Transverse colon (tissue), 4 donors: ENCODE measurements around the gene HDGFL2. TPM values are rescaled to one million over a fixed set of nuclear protein-coding genes. Genes with fewer than 3 reads are reported as not detected.

ENCODE experiments used
- DNase-seq: peaks from one replicate; pipeline ENCODE4 v3.0.0-alpha.2; 2019
- H3K27ac ChIP-seq, 4 donors: fragments of 200-600 bp; sonication (generic); 2 replicates each; pipeline ENCODE4 v1.5.1; 2016 to 2018; ENCODE audit warnings: inconsistent platforms in 4 of 4
- H3K27me3 ChIP-seq: fragments of 200-600 bp; sonication (generic); 2 replicates; pipeline ENCODE4 v1.5.1; 2017; ENCODE audit warnings: inconsistent platforms
- H3K36me3 ChIP-seq, 4 donors: fragments of 200-600 bp; sonication (generic); 2 replicates each; pipeline ENCODE4 v1.5.1; 2017 to 2019; ENCODE audit warnings: inconsistent platforms in 4 of 4
- H3K4me1 ChIP-seq, 4 donors: fragments of 200-600 bp; sonication (generic); 2 replicates each; pipeline ENCODE4 v1.5.1; 2017 to 2020; ENCODE audit warnings: inconsistent platforms in 4 of 4
- H3K4me3 ChIP-seq, 4 donors: fragments of 200-600 bp; sonication (generic); 1 replicate in 1 of 4; 2 replicates in 3 of 4; pipeline versions ENCODE4 v1.5.1 to v1.6.1; 2017 to 2019; ENCODE audit warnings: inconsistent platforms in 4 of 4
- H3K9me3 ChIP-seq, 2 donors: fragments of 200-600 bp; sonication (generic); 2 replicates each; pipeline ENCODE4 v1.5.1; 2017 to 2019; ENCODE audit warnings: inconsistent platforms in 2 of 2
- CTCF ChIP-seq, 5 experiments: fragments of 200-600 bp in 3 of 5; fragments of 450-650 bp in 2 of 5; sonication (generic) in 3 of 5; IDR thresholded peaks; 1 replicate in 2 of 5; 2 replicates in 3 of 5; pipeline ENCODE4 v1.5.1; 2016 to 2017; ENCODE audit warnings: antibody characterized with exemption in 5 of 5, inconsistent platforms in 3 of 5, mild to moderate bottlenecking in 2 of 5, moderate library complexity in 1 of 5
- EP300 ChIP-seq: sonication (generic); formaldehyde crosslinking; IDR thresholded peaks from one replicate; pipeline ENCODE4 v1.6.1; 2017; ENCODE audit warnings: antibody characterized with exemption, low read depth
- POLR2A ChIP-seq: fragments of 450-650 bp; IDR thresholded peaks from one replicate; pipeline ENCODE4 v1.6.1; 2016; ENCODE audit warnings: antibody characterized with exemption, mild to moderate bottlenecking, moderate library complexity
- POLR2AphosphoS5 ChIP-seq, 3 donors: sonication (generic); formaldehyde crosslinking; IDR thresholded peaks; one replicate each; pipeline ENCODE4 v1.6.1; 2016; ENCODE audit warnings: antibody characterized with exemption in 3 of 3
- WGBS, 2 donors: methylation state at CpG; one replicate each; pipeline ENCODE4 v1.1.5; 2018; ENCODE audit warnings: low coverage in 1 of 2; 5-methylcytosine and 5-hydroxymethylcytosine counted together
- in situ Hi-C, 4 donors: fragments of 200-750 bp; cut with MboI; loops; one replicate each; pipeline versions ENCODE4 v1.15.0 to v1.15.1; 2017; ENCODE audit warnings: low sequenced_read_pairs in 3 of 4, low pct_ligation_motif_present in 1 of 4, low pct_unique_long_range_greater_than_20kb in 1 of 4
- intact Hi-C: fragments of 100-400 bp; cut with DNase I; formaldehyde crosslinking; loops from one replicate; pipeline ENCODE4 v1.15.1; 2023; ENCODE audit warnings: low total_unique reads
- total RNA-seq, 4 donors: library from RNA; depleted of rRNA; stranded (reverse); fragments of >200 nt; gene quantifications; one replicate each; pipeline ENCODE4 v1.1.0, GENCODE V29; 2016

HDGFL2 gene
- total RNA-seq, 4 donors from 2014 or later: 30.0 to 98.4 (median 38.9) TPM

- TF ChIP-seq POLR2AphosphoS5 (IDR thresholded peaks at IDR 0.05): no peak
- no peak for TF ChIP-seq EP300
- no peak for TF ChIP-seq POLR2A
- TF ChIP-seq CTCF (IDR thresholded peaks at IDR 0.05): no peak
Observed at GRCh38 chr19:4517451-4518057, 45.5 kb downstream of the HDGFL2 start.

GRCh38 chr19:4518345-4519171, 46.5 kb downstream of the HDGFL2 start, which contains the start of gene PLIN4:
Gene PLIN4, minus strand, starts transcription at chr19:4518486. Its CDS starts 214 bp downstream, at chr19:4518272.
- Histone ChIP-seq H3K9me3 (no peaks in the 10 kb centered on the region), H3K4me3 (peak within 1 kb of the TSS; percentile 21 to 36 (median 29)), H3K4me1 (peaks cover 0 to 7% (median 3%) of the 10 kb centered on the region in 4 donors), H3K27me3 (peaks cover 5% of the 10 kb centered on the region), H3K27ac (peak within 1 kb of the TSS; percentile 67 to 94 (median 83)), H3K36me3 (no peaks in the 10 kb centered on the region)
- no peak for TF ChIP-seq EP300
- no peak for TF ChIP-seq CTCF (IDR thresholded peaks at IDR 0.05)
- TF ChIP-seq POLR2A: peak; percentile 46
- peak; percentile 57 to 90 (median 64) for TF ChIP-seq POLR2AphosphoS5 (IDR thresholded peaks at IDR 0.05)
- 66 to 70% methylated on average over 4 to 34 of the region's 34 CpGs for WGBS, 2 donors
- peak; percentile 60 for DNase-seq
- in situ Hi-C loops (no loop called here), intact Hi-C loops (no loop called here)

More at GRCh38 chr19:4517451-4518057, 45.5 kb downstream of the HDGFL2 start:
- peaks cover 5% of the 10 kb centered on the region for H3K27me3 ChIP-seq
- no peaks in the 10 kb centered on the region for H3K36me3 ChIP-seq
- DNase-seq: no peak
- 67 to 79% methylated on average over 5 to 22 of the region's 24 CpGs for WGBS, 2 donors
- H3K4me1 ChIP-seq: peaks cover 0 to 7% (median 3%) of the 10 kb centered on the region in 4 donors
- intact Hi-C loops: no loop called here
- in situ Hi-C loops: no loop called here
- H3K9me3 ChIP-seq: no peaks in the 10 kb centered on the region
- H3K4me3 ChIP-seq: peak overlapping the region; percentile 21 to 36 (median 29)
- H3K27ac ChIP-seq: peak overlapping the region; percentile 66 to 94 (median 83)

- no peak overlapping the region for H3K4me3 ChIP-seq
- H3K9me3 ChIP-seq: no peaks in the 10 kb centered on the region
- H3K4me1 ChIP-seq: peaks cover 0 to 7% (median 3%) of the 10 kb centered on the region in 4 donors
- H3K36me3 ChIP-seq: no peaks in the 10 kb centered on the region
- H3K27me3 ChIP-seq: peaks cover 5% of the 10 kb centered on the region
- in situ Hi-C loops: no loop called here
- 72 to 80% methylated on average over 2 to 6 of the region's 6 CpGs for WGBS, 2 donors
- TF ChIP-seq EP300: no peak
- TF ChIP-seq POLR2AphosphoS5 (IDR thresholded peaks at IDR 0.05): no peak
- no peak for TF ChIP-seq POLR2A
- no peak for TF ChIP-seq CTCF (IDR thresholded peaks at IDR 0.05)
- DNase-seq: no peak
- intact Hi-C loops: no loop called here
- H3K27ac ChIP-seq: peak overlapping the region; percentile 67 to 94 (median 83)
Observed at GRCh38 chr19:4519172-4519496, 47.0 kb downstream of the HDGFL2 start.

- H3K27me3 ChIP-seq: peaks cover 5% of the 10 kb centered on the region
- no peak for TF ChIP-seq POLR2A
- peak; percentile 19 to 67 (median 31) for TF ChIP-seq POLR2AphosphoS5 (IDR thresholded peaks at IDR 0.05)
- H3K4me1 ChIP-seq: peaks cover 0 to 7% (median 3%) of the 10 kb centered on the region in 4 donors
- intact Hi-C loops (no loop called here), in situ Hi-C loops (no loop called here)
- no peaks in the 10 kb centered on the region for H3K36me3 ChIP-seq
- WGBS, 2 donors: 45 to 70% methylated on average over 2 to 9 of the region's 9 CpGs
- peak; percentile 50 for DNase-seq
- H3K9me3 ChIP-seq: no peaks in the 10 kb centered on the region
- H3K4me3 ChIP-seq: no peak overlapping the region
- peak overlapping the region; percentile 67 to 94 (median 83) for H3K27ac ChIP-seq
Observed at GRCh38 chr19:4519521-4520277, 47.6 kb downstream of the HDGFL2 start.
